Esophagus squamous epithelium (tissue), 4 donors: Measurements from ENCODE around the gene TCERG1L.

Source experiments
- CTCF ChIP-seq, 6 experiments: fragments of 450-650 bp in 4 of 6; fragments of 200-600 bp in 2 of 6; sonication (generic) in 2 of 6; IDR thresholded peaks; one replicate each; pipeline ENCODE4 v1.5.1; 2016 to 2019; ENCODE audit warnings: antibody characterized with exemption in 6 of 6, mild to moderate bottlenecking in 4 of 6, moderate library complexity in 4 of 6
- POLR2A ChIP-seq, 4 donors: fragments of 450-650 bp; IDR thresholded peaks; one replicate each; pipeline ENCODE4 v1.6.1; 2017; ENCODE audit warnings: antibody characterized with exemption in 4 of 4, mild to moderate bottlenecking in 4 of 4, moderate library complexity in 3 of 4

- no peak for TF ChIP-seq CTCF (IDR thresholded peaks at IDR 0.05)
- TF ChIP-seq POLR2A (IDR thresholded peaks at IDR 0.05) = no peak
These were observed 80.1 kb downstream of the TCERG1L start for GRCh38 chr10:131231323-131231964.
